Neural progenitor cell (in vitro differentiated cells): ENCODE data around the gene EPHA4. TPM values are rescaled to one million over a fixed set of nuclear protein-coding genes. Genes with fewer than 3 reads are reported as not detected.
A peak's percentile ranks its signal among the peaks of the same experiment; 100 is the strongest.

ENCODE experiments used
- DNase-seq: peaks from one replicate; pipeline ENCODE4 v3.0.0-alpha.2; 2016; ENCODE audit warnings: low spot score
- H2AFZ ChIP-seq: fragments of 200-600 bp; sonication (generic); replicated peaks from 2 replicates; pipeline ENCODE4 v1.6.1; 2016; ENCODE audit warnings: antibody characterized with exemption
- H3F3A ChIP-seq: fragments of 200-600 bp; sonication (generic); 2 replicates; pipeline ENCODE4 v1.6.1; 2016; ENCODE audit warnings: antibody characterized with exemption, low read depth
- H3K27ac ChIP-seq: fragments of 200-600 bp; sonication (generic); 2 replicates; pipeline ENCODE4 v1.5.1; 2016; ENCODE audit warnings: mild to moderate bottlenecking
- H3K27me3 ChIP-seq: fragments of 200-600 bp; sonication (generic); 2 replicates; pipeline ENCODE4 v1.6.1; 2016; ENCODE audit warnings: mild to moderate bottlenecking, moderate library complexity
- H3K36me3 ChIP-seq: fragments of 200-600 bp; sonication (generic); 2 replicates; pipeline ENCODE4 v1.5.1; 2016
- H3K4me1 ChIP-seq: fragments of 200-600 bp; sonication (generic); 2 replicates; pipeline ENCODE4 v1.6.1; 2016; ENCODE audit warnings: mixed run types
- H3K4me2 ChIP-seq: fragments of 200-600 bp; sonication (generic); 2 replicates; pipeline ENCODE4 v1.6.1; 2016
- H3K4me3 ChIP-seq: fragments of 200-600 bp; sonication (generic); 2 replicates; pipeline ENCODE4 v1.5.1; 2016
- H3K79me2 ChIP-seq: fragments of 200-600 bp; sonication (generic); 2 replicates; pipeline ENCODE4 v1.6.1; 2016; ENCODE audit warnings: low read depth
- H3K9ac ChIP-seq: fragments of 200-600 bp; sonication (generic); 2 replicates; pipeline ENCODE4 v1.6.1; 2016
- H3K9me3 ChIP-seq: fragments of 200-600 bp; sonication (generic); 2 replicates; pipeline ENCODE4 v1.5.1; 2016; ENCODE audit warnings: low read depth
- H4K20me1 ChIP-seq: fragments of 200-600 bp; sonication (generic); 2 replicates; pipeline ENCODE4 v1.6.1; 2016; ENCODE audit warnings: low read depth
- H3K27ac Mint-ChIP-seq: 3 replicates; pipeline ENCODE4 v1.8.0; 2021; ENCODE audit warnings: mixed read lengths
- H3K27me3 Mint-ChIP-seq: 2 replicates; pipeline ENCODE4 v1.8.0; 2022; ENCODE audit warnings: low read depth, mild to moderate bottlenecking, inconsistent platforms, moderate library complexity, mixed read lengths; ENCODE audit not compliant: insufficient read depth
- H3K36me3 Mint-ChIP-seq: 3 replicates; pipeline ENCODE4 v1.8.0; 2021; ENCODE audit warnings: mixed read lengths
- H3K4me1 Mint-ChIP-seq: 3 replicates; pipeline ENCODE4 v1.8.0; 2021; ENCODE audit warnings: mixed read lengths
- H3K4me3 Mint-ChIP-seq: 3 replicates; pipeline ENCODE4 v1.8.0; 2021; ENCODE audit warnings: mild to moderate bottlenecking, moderate library complexity, mixed read lengths
- H3K9me3 Mint-ChIP-seq: 3 replicates; pipeline ENCODE4 v1.8.0; 2020; ENCODE audit warnings: mixed read lengths
- CTCF ChIP-seq: fragments of 200-600 bp; sonication (generic); IDR thresholded peaks from 2 replicates; pipeline ENCODE4 v1.5.1; 2017; ENCODE audit warnings: antibody characterized with exemption, mild to moderate bottlenecking
- EZH2 ChIP-seq: fragments of 200-600 bp; sonication (generic); IDR thresholded peaks from 2 replicates; pipeline ENCODE4 v1.6.1; 2017; ENCODE audit warnings: antibody characterized with exemption, mild to moderate bottlenecking, moderate library complexity
- EZH2phosphoT487 ChIP-seq: fragments of 200-600 bp; sonication (generic); IDR thresholded peaks from 2 replicates; pipeline ENCODE4 v1.6.1; 2017; ENCODE audit warnings: antibody characterized with exemption
- total RNA-seq: library from RNA; depleted of rRNA; stranded (reverse); fragments of >200 nt; gene quantifications from 2 replicates; pipeline ENCODE4 v1.2.3, GENCODE V29; 2015; ENCODE audit warnings: low replicate concordance

The EPHA4 gene
- total RNA-seq, 1 donor from 2014 or later: 323 TPM

GRCh38 chr2:221385716-221386115, 186.4 kb downstream of the EPHA4 start:
- Histone ChIP-seq H4K20me1 (no peaks in the 10 kb centered on the region), H3K36me3 (no peaks in the 10 kb centered on the region), H3F3A (peaks cover 25% of the 10 kb centered on the region), H3K27me3 (no peaks in the 10 kb centered on the region), H3K4me1 (peaks cover 19% of the 10 kb centered on the region), H3K79me2 (no peaks in the 10 kb centered on the region), H3K9me3 (no peaks in the 10 kb centered on the region), H3K9ac (no peak overlapping the region), H3K27ac (no peak overlapping the region), H2AFZ (no peak overlapping the region), H3K4me3 (no peak overlapping the region), H3K4me2 (no peak overlapping the region)
- no peak for TF ChIP-seq EZH2phosphoT487
- TF ChIP-seq CTCF: no peak
- no peak for TF ChIP-seq EZH2
- H3K27ac Mint-ChIP-seq: no peak overlapping the region
- H3K4me1 Mint-ChIP-seq: peaks cover 10% of the 10 kb centered on the region
- H3K36me3 Mint-ChIP-seq: no peaks in the 10 kb centered on the region
- H3K4me3 Mint-ChIP-seq: no peak overlapping the region
- H3K27me3 Mint-ChIP-seq: peaks cover 2% of the 10 kb centered on the region
- DNase-seq: no peak
- no peaks in the 10 kb centered on the region for H3K9me3 Mint-ChIP-seq

- H3K27me3 ChIP-seq: no peaks in the 10 kb centered on the region
- no peak overlapping the region for H3K4me2 ChIP-seq
- Mint-ChIP-seq H3K36me3 (no peaks in the 10 kb centered on the region), H3K4me3 (no peak overlapping the region), H3K27me3 (no peaks in the 10 kb centered on the region), H3K9me3 (no peaks in the 10 kb centered on the region), H3K27ac (no peak overlapping the region), H3K4me1 (peaks cover 8% of the 10 kb centered on the region)
- peaks cover 12% of the 10 kb centered on the region for H3K4me1 ChIP-seq
- TF ChIP-seq CTCF (no peak), EZH2phosphoT487 (no peak), EZH2 (no peak)
- H3K36me3 ChIP-seq: no peaks in the 10 kb centered on the region
- H3K79me2 ChIP-seq: no peaks in the 10 kb centered on the region
- peaks cover 18% of the 10 kb centered on the region for H3F3A ChIP-seq
- no peak for DNase-seq
- H2AFZ ChIP-seq: no peak overlapping the region
- H3K4me3 ChIP-seq: no peak overlapping the region
- H3K9me3 ChIP-seq: no peaks in the 10 kb centered on the region
- H3K27ac ChIP-seq: no peak overlapping the region
- no peaks in the 10 kb centered on the region for H4K20me1 ChIP-seq
- no peak overlapping the region for H3K9ac ChIP-seq
Measured at GRCh38 chr2:221381928-221382488, 190.1 kb downstream of the EPHA4 start.

GRCh38 chr2:221380686-221381085, 191.4 kb downstream of the EPHA4 start:
- Mint-ChIP-seq H3K4me3 (no peak overlapping the region), H3K9me3 (no peaks in the 10 kb centered on the region), H3K4me1 (peaks cover 8% of the 10 kb centered on the region), H3K36me3 (no peaks in the 10 kb centered on the region), H3K27me3 (peaks cover 3% of the 10 kb centered on the region), H3K27ac (no peak overlapping the region)
- no peaks in the 10 kb centered on the region for H3K9me3 ChIP-seq
- no peak overlapping the region for H3K4me3 ChIP-seq
- peaks cover 18% of the 10 kb centered on the region for H3F3A ChIP-seq
- no peak for TF ChIP-seq EZH2
- TF ChIP-seq EZH2phosphoT487: no peak
- no peak for TF ChIP-seq CTCF
- no peak overlapping the region for H3K27ac ChIP-seq
- no peaks in the 10 kb centered on the region for H3K36me3 ChIP-seq
- no peak for DNase-seq
- H3K4me2 ChIP-seq: no peak overlapping the region
- H3K4me1 ChIP-seq: peaks cover 12% of the 10 kb centered on the region
- H4K20me1 ChIP-seq: no peaks in the 10 kb centered on the region
- H3K79me2 ChIP-seq: no peaks in the 10 kb centered on the region
- peak overlapping the region; percentile 77 for H2AFZ ChIP-seq
- no peak overlapping the region for H3K9ac ChIP-seq
- no peaks in the 10 kb centered on the region for H3K27me3 ChIP-seq
